Upper lobe of left lung (tissue), 4 donors: ENCODE results near the gene ANO6.

ENCODE experiments used
- CTCF ChIP-seq, 6 experiments: fragments of 450-650 bp in 4 of 6; fragments of 200-600 bp in 2 of 6; sonication (generic) in 2 of 6; IDR thresholded peaks; one replicate each; pipeline ENCODE4 v1.5.1; 2016 to 2019; ENCODE audit warnings: antibody characterized with exemption in 6 of 6
- EP300 ChIP-seq, 4 donors: sonication (generic); formaldehyde crosslinking; IDR thresholded peaks; one replicate each; pipeline ENCODE4 v1.5.1; 2017; ENCODE audit warnings: antibody characterized with exemption in 4 of 4, control low read depth in 2 of 4
- POLR2A ChIP-seq, 4 donors: fragments of 450-650 bp; IDR thresholded peaks; one replicate each; pipeline ENCODE4 v1.5.1; 2016 to 2017; ENCODE audit warnings: antibody characterized with exemption in 4 of 4, mild to moderate bottlenecking in 2 of 4

- TF ChIP-seq CTCF (IDR thresholded peaks at IDR 0.05) (no peak), POLR2A (IDR thresholded peaks at IDR 0.05) (no peak), EP300 (IDR thresholded peaks at IDR 0.05) (no peak)
Observed at GRCh38 chr12:45327823-45328383, 112.0 kb downstream of the ANO6 start.
